Thyroid gland (tissue), 4 donors: Measurements from ENCODE around the gene SYCP1. TPM values are rescaled to one million over a fixed set of nuclear protein-coding genes. Genes with fewer than 3 reads are reported as not detected.
A peak's percentile ranks its signal among the peaks of the same experiment; 100 is the strongest.

ENCODE experiments used
- DNase-seq, 2 donors: peaks; one replicate each; pipeline ENCODE4 v3.0.0-alpha.2; 2019
- H3K27ac ChIP-seq, 3 donors: fragments of 200-600 bp; sonication (generic); 1 replicate in 2 of 3; 2 replicates in 1 of 3; pipeline ENCODE4 v1.5.1; 2016 to 2019; ENCODE audit warnings: mild to moderate bottlenecking in 1 of 3, moderate library complexity in 1 of 3
- H3K27me3 ChIP-seq: fragments of 200-600 bp; sonication (generic); one replicate; pipeline ENCODE4 v1.5.1; 2019
- H3K36me3 ChIP-seq, 2 donors: fragments of 200-600 bp; sonication (generic); one replicate each; pipeline ENCODE4 v1.5.1; 2016 to 2019
- H3K4me1 ChIP-seq, 2 donors: fragments of 200-600 bp; sonication (generic); one replicate each; pipeline ENCODE4 v1.5.1; 2017 to 2019
- H3K4me3 ChIP-seq, 3 donors: fragments of 200-600 bp; sonication (generic); replicated peaks in 1 of 3; 1 replicate in 2 of 3; 2 replicates in 1 of 3; pipeline ENCODE4 v1.5.1; 2016; ENCODE audit warnings: mild to moderate bottlenecking in 1 of 3
- H3K9me3 ChIP-seq: fragments of 200-600 bp; sonication (generic); one replicate; pipeline ENCODE4 v1.5.1; 2017
- POLR2A ChIP-seq, 2 donors: fragments of 450-650 bp; IDR thresholded peaks; one replicate each; pipeline ENCODE4 v1.6.1; 2017; ENCODE audit warnings: antibody characterized with exemption in 2 of 2, mild to moderate bottlenecking in 2 of 2, moderate library complexity in 1 of 2
- WGBS, 2 donors: methylation state at CpG; one replicate each; pipeline ENCODE4 v1.1.5; 2017; 5-methylcytosine and 5-hydroxymethylcytosine counted together
- intact Hi-C: fragments of 100-400 bp; cut with DNase I; formaldehyde crosslinking; loops from one replicate; pipeline ENCODE4 v1.15.1; 2023
- total RNA-seq, 4 donors: library from RNA; depleted of rRNA; stranded (reverse); fragments of >200 nt; gene quantifications; one replicate each; pipeline ENCODE4 v1.2.3, GENCODE V29; 2016
- TF ChIP-seq, protein P1 (sequence below), 6 experiments: fragments of 200-600 bp in 3 of 6; fragments of 450-650 bp in 3 of 6; sonication (generic) in 3 of 6; IDR thresholded peaks; one replicate each; pipeline ENCODE4 v1.5.1; 2016 to 2019; ENCODE audit warnings: antibody characterized with exemption in 6 of 6, mild to moderate bottlenecking in 2 of 6, inconsistent platforms in 1 of 6, moderate library complexity in 1 of 6

SYCP1 gene
- total RNA-seq, 4 donors from 2014 or later: 0.13 TPM; not detected in 3

- no peaks in the 10 kb centered on the region for H3K4me1 ChIP-seq
- no peaks in the 10 kb centered on the region for H3K9me3 ChIP-seq
- no peak overlapping the region for H3K27ac ChIP-seq
- TF ChIP-seq POLR2A (IDR thresholded peaks at IDR 0.05): no peak
- TF ChIP-seq, protein P1, sequence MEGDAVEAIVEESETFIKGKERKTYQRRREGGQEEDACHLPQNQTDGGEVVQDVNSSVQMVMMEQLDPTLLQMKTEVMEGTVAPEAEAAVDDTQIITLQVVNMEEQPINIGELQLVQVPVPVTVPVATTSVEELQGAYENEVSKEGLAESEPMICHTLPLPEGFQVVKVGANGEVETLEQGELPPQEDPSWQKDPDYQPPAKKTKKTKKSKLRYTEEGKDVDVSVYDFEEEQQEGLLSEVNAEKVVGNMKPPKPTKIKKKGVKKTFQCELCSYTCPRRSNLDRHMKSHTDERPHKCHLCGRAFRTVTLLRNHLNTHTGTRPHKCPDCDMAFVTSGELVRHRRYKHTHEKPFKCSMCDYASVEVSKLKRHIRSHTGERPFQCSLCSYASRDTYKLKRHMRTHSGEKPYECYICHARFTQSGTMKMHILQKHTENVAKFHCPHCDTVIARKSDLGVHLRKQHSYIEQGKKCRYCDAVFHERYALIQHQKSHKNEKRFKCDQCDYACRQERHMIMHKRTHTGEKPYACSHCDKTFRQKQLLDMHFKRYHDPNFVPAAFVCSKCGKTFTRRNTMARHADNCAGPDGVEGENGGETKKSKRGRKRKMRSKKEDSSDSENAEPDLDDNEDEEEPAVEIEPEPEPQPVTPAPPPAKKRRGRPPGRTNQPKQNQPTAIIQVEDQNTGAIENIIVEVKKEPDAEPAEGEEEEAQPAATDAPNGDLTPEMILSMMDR (IDR thresholded peaks at IDR 0.05): no peak
- no peaks in the 10 kb centered on the region for H3K27me3 ChIP-seq
- intact Hi-C loops: no loop called here
- no peak overlapping the region for H3K4me3 ChIP-seq
- DNase-seq: no peak
- H3K36me3 ChIP-seq: no peaks in the 10 kb centered on the region
- WGBS, 2 donors: 77 to 91% methylated on average over 3 of the region's 3 CpGs
Observed at GRCh38 chr1:114861384-114861783, 6.7 kb downstream of the SYCP1 start.

GRCh38 chr1:114892194-114892918 is 37.7 kb downstream of the SYCP1 start:
- Histone ChIP-seq H3K9me3 (no peaks in the 10 kb centered on the region), H3K36me3 (no peaks in the 10 kb centered on the region), H3K27ac (no peak overlapping the region), H3K4me1 (no peaks in the 10 kb centered on the region), H3K4me3 (no peak overlapping the region), H3K27me3 (no peaks in the 10 kb centered on the region)
- 65 to 73% methylated on average over 8 to 10 of the region's 11 CpGs for WGBS, 2 donors
- no peak for DNase-seq
- intact Hi-C loops: no loop called here
- TF ChIP-seq, protein P1 (IDR thresholded peaks at IDR 0.05): no peak
- no peak for TF ChIP-seq POLR2A (IDR thresholded peaks at IDR 0.05)

DNA sequence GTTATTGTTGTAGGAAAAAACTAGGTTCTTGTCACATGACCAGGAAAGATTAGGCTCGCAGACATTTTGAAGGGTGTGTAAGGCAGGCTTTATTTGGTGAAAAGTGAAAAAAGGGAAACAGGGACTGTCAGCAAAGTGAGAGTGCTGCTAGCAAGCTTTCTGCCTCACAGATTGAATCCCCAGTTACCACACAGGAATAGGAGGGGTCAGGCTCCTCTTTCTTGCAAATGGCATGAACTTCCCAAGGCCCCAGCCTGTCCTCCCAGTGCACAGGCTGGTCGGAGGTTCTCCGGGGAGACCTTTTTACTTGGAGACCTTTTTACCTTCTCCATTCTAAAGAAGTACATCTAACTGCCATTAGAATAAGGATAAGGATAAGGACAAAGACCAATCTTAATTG is 42.1 kb downstream of the SYCP1 start:
- Histone ChIP-seq H3K4me3 (no peak overlapping the region), H3K4me1 (no peaks in the 10 kb centered on the region), H3K27ac (no peak overlapping the region), H3K36me3 (no peaks in the 10 kb centered on the region), H3K9me3 (no peaks in the 10 kb centered on the region), H3K27me3 (no peaks in the 10 kb centered on the region)
- TF ChIP-seq POLR2A (IDR thresholded peaks at IDR 0.05): no peak
- TF ChIP-seq, protein P1 (IDR thresholded peaks at IDR 0.05): no peak
- intact Hi-C loops: no loop called here
- WGBS, 2 donors: 73 to 80% methylated on average over 3 of the region's 3 CpGs
- no peak for DNase-seq

GRCh38 chr1:114901814-114902213 is 47.2 kb downstream of the SYCP1 start:
- DNase-seq: peak; percentile 24 to 45
- WGBS, 2 donors: 26 to 37% methylated on average over 9 of the region's 9 CpGs
- Histone ChIP-seq H3K4me1 (no peaks in the 10 kb centered on the region), H3K9me3 (no peaks in the 10 kb centered on the region), H3K4me3 (no peak overlapping the region), H3K27ac (no peak overlapping the region), H3K27me3 (no peaks in the 10 kb centered on the region), H3K36me3 (no peaks in the 10 kb centered on the region)
- no peak for TF ChIP-seq POLR2A (IDR thresholded peaks at IDR 0.05)
- TF ChIP-seq, protein P1 (IDR thresholded peaks at IDR 0.05): no peak
- intact Hi-C loops: no loop called here

GRCh38 chr1:114902343-114902742 is 47.7 kb downstream of the SYCP1 start:
- intact Hi-C loops: no loop called here
- H3K27me3 ChIP-seq: no peaks in the 10 kb centered on the region
- 41 to 43% methylated on average over 7 of the region's 7 CpGs for WGBS, 2 donors
- no peak for TF ChIP-seq POLR2A (IDR thresholded peaks at IDR 0.05)
- TF ChIP-seq, protein P1 (IDR thresholded peaks at IDR 0.05): no peak
- H3K4me1 ChIP-seq: no peaks in the 10 kb centered on the region
- H3K9me3 ChIP-seq: no peaks in the 10 kb centered on the region
- no peak for DNase-seq
- no peak overlapping the region for H3K27ac ChIP-seq
- H3K36me3 ChIP-seq: no peaks in the 10 kb centered on the region
- no peak overlapping the region for H3K4me3 ChIP-seq
